Uterus (tissue), 2 donors: ENCODE results near the gene FER.

Experiments
- POLR2A ChIP-seq, 2 donors: fragments of 450-650 bp; IDR thresholded peaks; one replicate each; pipeline ENCODE4 v1.6.1; 2016; ENCODE audit warnings: antibody characterized with exemption in 2 of 2, mild to moderate bottlenecking in 1 of 2, moderate library complexity in 1 of 2
- TF ChIP-seq, protein P1 (sequence below), 4 experiments: fragments of 200-600 bp in 2 of 4; fragments of 450-650 bp in 2 of 4; sonication (generic) in 2 of 4; IDR thresholded peaks; one replicate each; pipeline ENCODE4 v1.5.1; 2016 to 2019; ENCODE audit warnings: antibody characterized with exemption in 4 of 4, mild to moderate bottlenecking in 2 of 4, moderate library complexity in 1 of 4

GRCh38 chr5:108727236-108727650, 20.5 kb upstream of the FER start:
- TF ChIP-seq, protein P1, sequence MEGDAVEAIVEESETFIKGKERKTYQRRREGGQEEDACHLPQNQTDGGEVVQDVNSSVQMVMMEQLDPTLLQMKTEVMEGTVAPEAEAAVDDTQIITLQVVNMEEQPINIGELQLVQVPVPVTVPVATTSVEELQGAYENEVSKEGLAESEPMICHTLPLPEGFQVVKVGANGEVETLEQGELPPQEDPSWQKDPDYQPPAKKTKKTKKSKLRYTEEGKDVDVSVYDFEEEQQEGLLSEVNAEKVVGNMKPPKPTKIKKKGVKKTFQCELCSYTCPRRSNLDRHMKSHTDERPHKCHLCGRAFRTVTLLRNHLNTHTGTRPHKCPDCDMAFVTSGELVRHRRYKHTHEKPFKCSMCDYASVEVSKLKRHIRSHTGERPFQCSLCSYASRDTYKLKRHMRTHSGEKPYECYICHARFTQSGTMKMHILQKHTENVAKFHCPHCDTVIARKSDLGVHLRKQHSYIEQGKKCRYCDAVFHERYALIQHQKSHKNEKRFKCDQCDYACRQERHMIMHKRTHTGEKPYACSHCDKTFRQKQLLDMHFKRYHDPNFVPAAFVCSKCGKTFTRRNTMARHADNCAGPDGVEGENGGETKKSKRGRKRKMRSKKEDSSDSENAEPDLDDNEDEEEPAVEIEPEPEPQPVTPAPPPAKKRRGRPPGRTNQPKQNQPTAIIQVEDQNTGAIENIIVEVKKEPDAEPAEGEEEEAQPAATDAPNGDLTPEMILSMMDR (IDR thresholded peaks at IDR 0.05): no peak
- TF ChIP-seq POLR2A (IDR thresholded peaks at IDR 0.05): no peak
